ENCODE data around the gene EIF3L.

DNA sequence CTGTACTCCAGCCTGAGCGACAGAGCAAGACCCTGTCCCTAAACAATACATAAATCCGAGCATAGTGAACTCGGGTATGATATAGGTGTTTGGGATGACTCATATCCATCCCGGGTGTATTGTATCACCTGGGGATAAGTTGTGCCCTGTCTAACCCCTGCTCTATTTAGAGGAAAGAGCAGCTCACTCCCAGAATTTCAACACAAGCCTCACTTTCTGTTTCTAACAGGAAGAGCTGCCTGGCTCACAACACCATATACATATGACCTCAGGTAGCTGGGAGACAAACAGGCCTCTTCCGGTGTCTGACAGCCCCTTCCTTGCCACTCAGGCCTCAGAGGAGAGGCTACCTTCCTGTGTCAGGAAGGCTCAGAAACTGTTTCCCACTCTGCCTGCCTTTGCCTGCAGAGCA, 47.0 kb downstream of the EIF3L start:
- no peak for TF ChIP-seq CTCF (IDR thresholded peaks at IDR 0.05; ENCODE audit: borderline replicate concordance, extremely low read depth, low read length, poor library complexity, severe bottlenecking)
- TF ChIP-seq EZH2 (IDR thresholded peaks at IDR 0.05; ENCODE audit: borderline replicate concordance, low read depth, low read length, severe bottlenecking), result no peak

Data from DND-41 (cell line).